GM19452 (cell line): ENCODE measurements around the gene CC2D2B.
A peak's percentile ranks its signal among the peaks of the same experiment; 100 is the strongest.
"Not testable (repeated sequence)": the region's sequence is repeated elsewhere in the genome, so short reads cannot be mapped to it uniquely, and the experiment has no call there.

ENCODE experiments used
- ATAC-seq: cut with Tn5 transposase; IDR thresholded peaks from one replicate; pipeline ENCODE4 v1.9.1; 2021; ENCODE audit not compliant: unreplicated experiment

Gene CC2D2B

GRCh38 chr10:96017191-96017687 is 109.5 kb downstream of the CC2D2B start:
- peak; percentile 71 for ATAC-seq

DNA sequence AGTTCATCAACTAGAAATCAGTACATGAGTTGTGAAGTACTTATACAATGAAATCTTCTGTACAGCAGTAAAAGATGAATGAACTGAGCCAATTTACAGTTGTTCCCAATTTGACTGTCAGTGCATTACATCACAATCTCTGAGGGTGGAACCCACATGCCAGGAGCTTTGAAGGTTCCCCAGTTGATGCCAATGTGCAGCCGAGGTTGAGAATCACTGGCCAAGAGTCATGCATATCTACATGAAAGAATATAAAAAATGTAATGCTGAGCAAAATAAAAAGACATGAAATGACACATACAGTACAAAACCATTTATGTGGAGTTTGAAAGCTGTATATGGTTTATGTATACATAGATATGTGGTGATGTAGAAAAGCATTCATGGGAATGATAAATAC is 113.6 kb downstream of the CC2D2B start:
- ATAC-seq: no peak

GRCh38 chr10:96022739-96023138 is 115.0 kb downstream of the CC2D2B start:
- no peak for ATAC-seq

DNA sequence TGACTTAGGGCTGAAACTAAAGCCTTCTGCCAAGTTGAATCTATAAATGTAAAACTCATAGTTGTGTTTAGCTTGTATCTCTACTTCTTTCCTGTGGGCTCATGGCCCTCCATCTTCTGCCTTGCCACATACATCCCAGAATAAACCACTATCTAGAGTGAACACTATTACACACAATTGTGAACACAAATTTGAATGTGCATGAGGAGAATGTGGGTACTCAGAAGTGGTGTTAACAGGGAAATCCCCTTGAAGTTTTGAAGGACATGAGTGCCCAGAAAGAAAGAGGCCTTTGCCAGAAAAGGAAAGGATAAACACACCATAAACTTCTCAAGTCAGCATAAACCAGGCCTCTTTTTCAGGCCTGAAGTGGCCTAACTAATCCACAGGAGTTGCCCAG is 115.4 kb downstream of the CC2D2B start:
- ATAC-seq: no peak

- no peak for ATAC-seq
Measured at GRCh38 chr10:96025566-96025965, 117.8 kb downstream of the CC2D2B start.

DNA sequence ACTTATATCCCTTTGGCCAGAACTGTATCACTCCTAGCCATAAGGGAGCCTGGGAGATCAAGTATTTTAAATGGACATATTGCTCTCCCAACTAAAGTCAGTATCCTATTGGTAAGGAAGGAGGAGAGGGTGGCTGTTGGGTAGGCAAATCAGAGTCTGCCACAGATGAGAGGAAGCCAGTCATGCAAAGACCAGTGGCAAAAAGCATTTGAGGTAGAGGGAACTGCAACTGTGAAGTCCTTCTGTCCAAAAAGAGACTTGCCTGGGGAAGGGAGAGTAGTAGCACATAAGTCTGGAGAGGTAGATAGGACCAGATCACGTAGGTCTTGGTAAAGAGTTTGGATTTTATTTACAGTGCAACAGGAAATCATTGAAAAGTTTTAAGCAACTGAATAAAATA is 126.8 kb downstream of the CC2D2B start:
- ATAC-seq: no peak

- ATAC-seq: no peak
Measured at GRCh38 chr10:96038476-96039387, 131.0 kb downstream of the CC2D2B start.

DNA sequence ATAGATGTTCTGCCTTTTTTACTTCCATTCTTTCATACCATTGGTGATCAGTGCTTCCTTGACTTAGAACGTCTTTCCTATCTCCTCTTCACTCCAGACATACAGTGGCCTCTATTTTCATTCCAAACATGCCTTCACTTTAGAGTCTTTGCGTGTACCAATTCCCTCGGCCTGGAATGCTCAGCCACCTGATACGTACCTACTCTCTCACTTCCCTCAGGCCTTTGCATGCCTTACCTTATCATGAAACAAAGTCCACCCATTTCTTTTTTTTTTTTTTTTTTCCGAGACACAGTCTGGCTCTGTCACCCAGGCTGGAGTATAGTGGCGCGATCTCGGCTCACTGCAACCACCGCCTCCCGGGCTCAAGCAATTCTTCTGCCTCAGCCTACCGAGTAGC is 133.4 kb downstream of the CC2D2B start:
- ATAC-seq: no peak

GRCh38 chr10:96043033-96043892 is 135.5 kb downstream of the CC2D2B start, which contains the start of gene CCNJ:
Gene CCNJ (plus strand): TSS chr10:96043583. CDS start chr10:96044394, 811 bp downstream.
- ATAC-seq: peak; percentile 87

DNA sequence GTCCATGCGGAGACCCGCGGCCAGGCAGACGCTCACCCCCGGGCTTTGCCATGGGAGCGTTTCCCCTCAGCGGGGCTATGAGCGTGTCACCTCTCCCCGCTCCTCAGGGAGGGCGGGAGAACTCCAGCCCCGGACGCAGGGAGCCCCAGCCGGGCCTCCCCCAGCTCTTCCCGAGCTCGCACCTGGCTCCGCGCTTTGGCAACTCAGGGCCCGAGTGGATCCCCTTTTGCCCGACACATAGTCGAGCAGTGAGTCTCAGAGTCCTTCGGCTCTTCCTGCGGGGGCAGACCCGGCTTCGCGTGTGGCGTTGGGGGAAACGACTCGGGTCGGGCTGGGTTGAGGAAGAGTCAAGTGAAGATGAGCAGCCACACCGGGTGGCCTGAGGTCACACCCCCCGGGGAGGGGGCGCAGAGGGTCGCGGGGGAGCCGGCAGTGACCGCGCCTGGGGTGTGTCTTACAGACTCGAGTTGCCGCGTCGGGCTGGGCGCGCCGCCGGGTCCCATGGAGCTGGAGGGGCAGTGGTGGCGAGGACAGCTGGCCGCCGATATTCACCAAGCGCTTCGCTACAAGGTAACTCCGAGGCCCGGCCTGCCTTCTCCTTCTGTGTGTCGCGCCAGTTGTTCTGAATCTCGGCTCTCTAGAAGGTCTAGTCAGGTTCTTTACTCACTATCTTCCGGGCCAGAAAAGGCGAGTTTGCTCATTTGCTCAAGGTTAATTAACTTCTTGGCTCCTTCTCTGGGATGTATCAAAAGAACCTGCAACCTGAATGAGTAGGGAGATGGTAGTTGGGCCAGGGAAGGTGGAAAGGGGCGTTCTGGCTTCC is 136.3 kb downstream of the CC2D2B start:
- ATAC-seq: peak; percentile 35

DNA sequence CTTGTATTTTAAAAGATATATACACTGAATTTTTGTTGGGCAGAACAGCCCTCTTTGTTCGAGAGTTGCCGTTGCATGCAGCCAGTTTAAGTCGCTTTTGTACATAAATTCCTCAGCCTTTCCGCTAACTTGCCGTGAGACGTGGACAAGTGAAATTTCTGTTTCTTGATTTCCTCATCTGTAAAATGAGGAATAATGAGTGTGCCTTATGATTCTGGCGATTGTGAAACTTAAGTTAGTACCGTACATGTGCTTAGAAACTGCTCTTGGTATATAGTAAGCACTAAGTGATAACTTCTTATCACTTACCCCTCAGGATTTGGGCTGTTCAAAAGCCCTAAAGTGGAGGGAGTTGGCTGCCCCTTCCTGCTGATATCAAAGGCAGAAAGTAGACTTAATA is 137.0 kb downstream of the CC2D2B start:
- ATAC-seq: no peak

DNA sequence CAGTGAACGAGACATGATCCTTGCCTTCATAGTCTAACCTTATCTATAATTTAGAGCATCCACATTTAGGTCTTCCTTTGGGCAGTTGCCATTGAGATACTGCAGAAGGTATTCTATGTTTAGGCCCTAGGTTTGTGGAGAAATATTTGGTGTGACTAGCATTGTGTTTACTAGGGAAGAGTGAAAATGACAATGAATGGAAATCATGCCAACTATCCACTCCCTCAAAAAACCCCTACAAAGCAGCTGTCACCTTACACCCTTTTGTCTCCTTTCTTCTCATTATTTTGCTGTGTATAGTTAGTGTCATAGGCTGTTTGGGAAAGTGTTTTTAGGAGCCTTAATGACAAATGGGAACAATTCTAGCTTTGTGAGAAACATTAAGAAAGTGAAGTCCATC is 138.8 kb downstream of the CC2D2B start:
- no peak for ATAC-seq

GRCh38 chr10:96047004-96047649 is 139.4 kb downstream of the CC2D2B start:
- ATAC-seq: no peak

- ATAC-seq: not testable (repeated sequence)
Measured at GRCh38 chr10:96047925-96048324, 140.2 kb downstream of the CC2D2B start.

GRCh38 chr10:96049340-96049739 is 141.6 kb downstream of the CC2D2B start:
- ATAC-seq: no peak

DNA sequence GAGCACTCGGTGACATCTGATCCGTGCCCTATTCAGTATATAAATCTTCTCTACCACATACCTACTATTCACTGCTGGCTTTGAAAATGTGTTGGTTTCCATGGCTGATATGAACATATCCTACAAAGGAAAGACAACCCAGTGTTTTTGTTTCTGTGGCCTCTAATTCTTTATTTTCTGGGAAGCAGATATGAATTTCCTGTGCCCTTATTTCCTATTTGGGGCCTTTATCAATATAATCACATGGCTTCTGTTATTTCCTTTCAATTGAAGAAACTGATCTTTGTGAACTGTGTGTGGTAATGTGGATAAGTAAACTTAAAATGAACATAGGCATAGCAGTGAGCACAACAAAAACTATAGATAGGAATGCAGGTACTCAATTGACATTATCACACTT is 146.2 kb downstream of the CC2D2B start:
- no peak for ATAC-seq

DNA sequence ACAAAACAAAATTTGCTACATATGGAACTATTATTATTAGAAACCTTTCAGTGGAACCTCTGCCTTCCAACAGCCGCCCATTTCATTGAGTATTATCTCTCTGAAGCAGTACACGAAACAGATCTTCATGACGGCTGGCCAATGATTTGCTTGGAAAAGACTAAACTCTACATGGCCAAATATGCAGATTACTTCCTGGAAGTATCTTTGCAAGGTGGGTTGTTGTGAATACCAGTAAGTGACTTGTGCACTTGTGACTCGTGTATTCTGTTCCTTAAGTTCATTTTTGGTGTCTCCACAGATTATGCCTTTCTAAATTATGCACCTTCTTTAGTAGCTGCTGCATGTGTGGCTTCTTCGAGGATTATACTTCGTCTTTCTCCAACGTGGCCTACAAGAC is 149.0 kb downstream of the CC2D2B start:
- no peak for ATAC-seq

DNA sequence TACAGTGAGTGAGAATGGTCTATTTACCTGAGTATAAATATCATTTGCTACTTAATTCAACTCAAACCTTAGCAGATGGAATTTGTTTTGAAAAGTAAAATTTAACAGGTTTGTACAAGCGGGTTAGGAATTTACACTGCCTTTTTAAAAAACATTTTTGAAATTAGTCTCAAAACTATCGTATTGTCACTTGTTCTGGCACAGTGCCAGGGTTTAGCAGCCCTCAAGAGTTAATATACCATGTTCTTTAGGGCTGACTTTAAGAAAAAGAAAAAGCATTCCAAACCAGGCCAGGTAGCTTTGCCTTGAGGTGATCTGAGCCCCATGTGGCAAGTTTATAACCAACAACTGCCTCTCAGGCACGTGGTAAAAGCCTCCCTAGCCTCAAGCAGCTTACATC is 153.5 kb downstream of the CC2D2B start:
- ATAC-seq: no peak

- no peak for ATAC-seq
Measured at GRCh38 chr10:96072674-96073073, 164.9 kb downstream of the CC2D2B start.

DNA sequence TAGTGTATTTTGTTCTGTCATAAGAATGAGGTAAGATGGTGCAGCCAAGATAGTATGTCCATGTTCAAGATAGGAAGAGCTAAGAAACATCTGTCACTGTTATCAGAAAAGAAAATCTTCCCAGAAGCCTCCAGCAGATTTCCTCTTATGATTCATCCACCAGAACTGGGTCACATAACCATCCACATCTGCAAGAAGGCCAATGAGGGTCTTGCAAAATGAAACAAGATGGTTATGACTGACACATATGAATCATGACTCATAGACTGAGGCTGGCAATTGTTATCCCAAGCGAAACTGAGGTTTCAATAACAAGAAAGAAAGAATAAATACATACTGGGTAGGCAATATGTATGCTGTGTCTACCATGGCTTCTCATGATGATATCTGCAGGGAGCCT is 165.9 kb downstream of the CC2D2B start:
- ATAC-seq: no peak
